Ovary (tissue), 3 donors: ENCODE measurements around the gene IGLON5.

ENCODE experiments used
- POLR2A ChIP-seq: fragments of 450-650 bp; IDR thresholded peaks from one replicate; pipeline ENCODE4 v1.6.1; 2017; ENCODE audit warnings: antibody characterized with exemption, mild to moderate bottlenecking, moderate library complexity
- TF ChIP-seq, protein P1 (sequence below), 3 donors: fragments of 450-650 bp in 2 of 3; fragments of 200-600 bp in 1 of 3; IDR thresholded peaks; one replicate each; pipeline versions ENCODE4 v1.5.1 to v1.8.0; 2016 to 2022; ENCODE audit warnings: antibody characterized with exemption in 3 of 3, mild to moderate bottlenecking in 1 of 3
- donor health status: DM: no; HTN: no; CAD: no.

DNA sequence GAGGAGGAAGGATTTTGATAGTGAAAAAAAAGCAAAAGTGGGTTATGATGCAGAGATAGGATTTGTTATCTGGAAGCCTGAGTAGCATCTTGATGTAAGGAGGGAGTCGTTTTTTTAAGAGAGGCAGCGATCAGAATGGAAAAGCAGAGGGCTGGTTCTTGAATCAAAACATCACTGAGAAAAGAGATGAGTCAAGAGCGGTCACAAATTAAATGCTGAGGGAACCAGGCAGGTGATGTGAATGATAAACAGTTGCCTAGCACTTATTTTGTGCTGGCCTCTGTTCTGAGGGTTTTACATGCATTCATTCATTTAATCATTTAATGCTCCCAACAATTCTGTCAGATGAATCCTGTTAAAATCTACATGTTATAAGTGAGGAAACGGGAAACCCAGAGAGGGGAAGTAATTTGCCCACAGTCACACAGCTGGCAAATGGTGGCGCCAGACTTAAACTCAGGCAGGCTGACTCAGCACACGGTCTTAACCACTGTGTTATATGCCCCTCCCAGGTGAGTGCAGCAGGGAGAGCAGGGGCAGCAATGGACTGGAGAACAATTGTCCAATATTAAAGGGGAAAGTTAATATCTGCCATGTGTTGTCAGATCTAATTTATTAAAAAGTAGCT, 39.1 kb upstream of the IGLON5 start:
- TF ChIP-seq, protein P1, sequence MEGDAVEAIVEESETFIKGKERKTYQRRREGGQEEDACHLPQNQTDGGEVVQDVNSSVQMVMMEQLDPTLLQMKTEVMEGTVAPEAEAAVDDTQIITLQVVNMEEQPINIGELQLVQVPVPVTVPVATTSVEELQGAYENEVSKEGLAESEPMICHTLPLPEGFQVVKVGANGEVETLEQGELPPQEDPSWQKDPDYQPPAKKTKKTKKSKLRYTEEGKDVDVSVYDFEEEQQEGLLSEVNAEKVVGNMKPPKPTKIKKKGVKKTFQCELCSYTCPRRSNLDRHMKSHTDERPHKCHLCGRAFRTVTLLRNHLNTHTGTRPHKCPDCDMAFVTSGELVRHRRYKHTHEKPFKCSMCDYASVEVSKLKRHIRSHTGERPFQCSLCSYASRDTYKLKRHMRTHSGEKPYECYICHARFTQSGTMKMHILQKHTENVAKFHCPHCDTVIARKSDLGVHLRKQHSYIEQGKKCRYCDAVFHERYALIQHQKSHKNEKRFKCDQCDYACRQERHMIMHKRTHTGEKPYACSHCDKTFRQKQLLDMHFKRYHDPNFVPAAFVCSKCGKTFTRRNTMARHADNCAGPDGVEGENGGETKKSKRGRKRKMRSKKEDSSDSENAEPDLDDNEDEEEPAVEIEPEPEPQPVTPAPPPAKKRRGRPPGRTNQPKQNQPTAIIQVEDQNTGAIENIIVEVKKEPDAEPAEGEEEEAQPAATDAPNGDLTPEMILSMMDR (IDR thresholded peaks at IDR 0.05), result no peak
- no peak for TF ChIP-seq POLR2A
